GM13977 (cell line): Measurements from ENCODE around the gene GGTLC2.
"Not testable (repeated sequence)": the region's sequence is repeated elsewhere in the genome, so short reads cannot be mapped to it uniquely, and the experiment has no call there.

ENCODE experiments used
- DNase-seq: peaks from one replicate; pipeline ENCODE4 v3.0.0; 2012; ENCODE audit warnings: low spot score
- CTCF ChIP-seq: IDR thresholded peaks from 2 replicates; pipeline ENCODE4 v1.5.1; 2012; ENCODE audit warnings: mild to moderate bottlenecking, control low read depth; ENCODE audit not compliant: insufficient read depth; ENCODE audit errors: extremely low read depth, missing control alignments
- in situ Hi-C: fragments of 300-500 bp; cut with MboI; formaldehyde crosslinking; loops from one replicate; pipeline ENCODE4 v1.12.0; 2022; ENCODE audit warnings: low sequenced_read_pairs, low pct_unique_long_range_greater_than_20kb, mixed read lengths, inconsistent platforms; ENCODE audit not compliant: unreplicated experiment

Gene GGTLC2

GRCh38 chr22:22650398-22650797 is 6.0 kb downstream of the GGTLC2 start:
- DNase-seq, in situ Hi-C loops: not testable (repeated sequence)

DNA sequence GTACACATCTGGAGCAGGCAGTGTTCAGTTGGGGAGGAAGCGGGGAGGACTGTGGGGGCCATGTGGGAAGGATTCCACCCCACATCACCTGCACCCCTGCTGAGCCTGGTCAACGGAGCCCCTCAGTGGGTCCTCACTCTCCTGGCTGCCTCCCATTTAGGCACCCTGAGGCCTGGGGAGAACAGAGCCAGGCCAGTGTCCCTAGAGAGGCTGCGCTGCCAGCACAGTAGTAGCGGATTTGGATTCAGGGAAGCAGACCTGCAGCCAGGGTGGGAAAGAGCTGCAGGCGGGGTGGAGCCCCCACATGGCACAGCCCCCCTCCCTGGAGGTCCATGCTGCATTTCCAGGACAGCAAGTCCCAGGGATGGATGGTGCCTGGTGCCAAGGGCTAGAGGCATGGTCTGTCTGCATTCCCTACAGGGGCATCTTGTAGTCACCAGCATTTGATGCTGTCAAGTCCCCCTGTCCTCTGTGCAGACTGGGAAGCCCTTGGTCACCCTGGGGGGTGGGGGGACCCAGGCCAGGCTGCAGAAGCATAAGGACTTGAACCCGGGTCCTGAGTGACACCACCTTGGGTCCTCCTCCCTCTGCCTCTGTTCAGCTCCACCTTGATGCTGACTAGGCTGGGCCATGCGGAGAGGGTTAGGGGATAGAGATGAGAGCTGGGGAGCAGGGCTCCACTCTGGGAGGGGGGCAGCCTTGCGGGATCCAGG is 6.5 kb downstream of the GGTLC2 start:
- in situ Hi-C loops, DNase-seq: not testable (repeated sequence)

- DNase-seq, in situ Hi-C loops: not testable (repeated sequence)
Observed at GRCh38 chr22:22651593-22651992, 7.2 kb downstream of the GGTLC2 start.

DNA sequence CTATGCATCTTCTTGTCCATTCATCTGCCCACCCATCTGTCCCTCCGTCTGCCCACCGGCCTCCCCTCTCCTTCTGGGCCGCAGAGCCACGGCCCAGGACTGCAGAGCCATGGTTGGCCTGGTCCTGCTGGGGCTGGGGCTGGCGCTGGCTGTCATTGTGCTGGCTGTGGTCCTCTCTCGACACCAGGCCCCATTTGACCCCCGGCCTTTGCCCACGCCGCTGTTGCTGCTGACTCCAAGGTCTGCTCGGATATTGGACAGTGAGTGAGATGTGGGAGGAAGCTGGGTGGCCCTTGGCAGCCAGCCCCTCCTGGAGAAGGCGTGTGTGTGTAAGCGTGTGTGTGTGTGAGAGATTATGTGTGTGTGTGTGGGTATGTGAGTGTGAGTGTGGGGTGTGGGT is 7.7 kb downstream of the GGTLC2 start:
- in situ Hi-C loops, DNase-seq: not testable (repeated sequence)

GRCh38 chr22:22652573-22652972 is 8.2 kb downstream of the GGTLC2 start:
- DNase-seq, in situ Hi-C loops: not testable (repeated sequence)

DNA sequence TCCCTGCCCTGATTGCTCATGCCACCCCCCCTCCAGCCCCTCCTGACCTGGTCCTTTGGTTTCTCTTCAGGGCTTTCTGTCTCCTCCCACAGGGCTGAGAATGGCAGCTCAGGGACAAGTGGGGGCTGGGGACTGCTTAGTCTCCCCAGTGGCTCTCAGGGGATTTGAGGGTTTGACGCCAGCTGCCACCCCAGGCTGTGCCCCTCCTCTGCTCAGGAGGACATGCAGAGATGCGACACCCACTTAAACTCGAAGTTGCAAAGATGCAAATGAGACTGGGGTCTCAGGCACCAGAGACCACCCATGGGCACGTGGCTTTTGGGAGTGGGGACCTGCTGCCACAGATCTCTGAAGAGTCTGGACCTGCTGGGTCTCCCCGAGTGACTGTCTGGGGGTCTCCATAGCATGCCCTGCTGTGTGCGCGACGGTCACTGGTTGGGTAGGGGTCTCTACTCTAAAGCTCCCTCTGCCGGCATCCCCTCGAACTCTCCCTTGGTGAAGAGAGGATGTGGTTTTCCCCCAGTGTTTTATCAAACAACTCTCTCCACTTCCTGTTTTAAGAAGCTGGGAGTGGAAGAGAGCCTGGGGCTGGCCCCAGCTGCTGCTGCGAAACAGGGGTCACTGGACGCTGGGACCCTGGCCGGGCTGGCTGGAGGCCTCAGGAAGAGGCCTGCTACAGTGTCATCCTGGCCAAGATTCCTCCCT is 9.4 kb downstream of the GGTLC2 start:
- in situ Hi-C loops, DNase-seq: not testable (repeated sequence)

DNA sequence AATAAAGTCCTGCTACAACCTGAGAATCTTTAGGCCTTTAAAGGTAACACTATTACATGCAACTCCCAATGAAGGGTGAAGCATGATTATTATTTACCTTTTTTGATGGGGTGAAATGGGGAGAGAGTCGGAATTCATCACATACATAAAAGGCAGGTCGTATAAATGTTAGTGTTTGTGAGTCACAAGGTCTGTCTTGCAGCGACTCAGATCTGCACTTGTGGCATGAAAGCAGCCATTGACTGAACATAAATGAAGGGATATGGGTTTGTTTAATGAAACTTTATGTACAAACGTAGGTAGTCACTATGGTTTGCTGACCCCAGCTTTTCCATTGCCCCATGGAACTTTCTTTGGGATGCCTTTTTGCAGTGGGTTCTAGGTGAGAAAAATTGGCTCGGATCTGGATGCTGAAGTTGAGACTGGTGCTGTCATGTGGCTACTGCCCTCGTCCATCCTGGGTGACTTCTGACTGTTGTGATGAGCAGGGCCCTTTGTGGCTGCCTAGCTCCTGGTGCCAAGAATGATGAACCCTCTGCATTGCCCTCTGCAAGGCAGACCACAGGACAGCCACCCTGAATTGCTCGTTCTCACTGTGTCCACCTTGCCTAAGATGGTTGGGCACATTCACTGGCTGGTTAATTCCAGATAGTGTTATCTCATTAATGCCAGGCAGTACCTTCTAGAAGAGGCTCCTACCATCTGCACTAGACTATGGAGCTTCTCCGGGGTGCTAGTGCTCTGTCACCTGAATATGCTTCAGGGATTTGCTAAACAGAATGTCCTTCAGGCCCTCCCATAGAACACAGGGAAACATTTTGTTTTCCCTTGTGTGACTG is 11.3 kb downstream of the GGTLC2 start:
- DNase-seq: no peak
- no peak for TF ChIP-seq CTCF
- in situ Hi-C loops: no loop called here

DNA sequence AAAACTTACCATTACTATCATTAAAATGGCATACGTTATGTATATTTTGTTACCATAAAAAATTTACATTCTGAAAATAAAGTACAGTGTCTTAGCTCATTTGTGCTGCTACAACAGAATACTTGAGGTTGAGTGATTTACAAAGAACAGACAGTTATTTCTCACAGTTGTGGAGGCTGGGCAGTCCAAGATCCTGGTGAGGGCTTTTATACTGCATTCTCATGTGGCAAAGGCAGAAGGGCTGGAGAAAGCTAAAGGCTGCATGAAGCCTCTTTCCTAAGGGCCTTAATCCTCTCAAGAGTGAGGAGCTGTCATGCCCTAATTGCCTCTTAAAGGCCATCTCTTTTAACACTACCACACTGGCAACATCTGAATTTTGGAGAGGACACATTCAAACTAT is 13.3 kb downstream of the GGTLC2 start:
- no peak for TF ChIP-seq CTCF
- no peak for DNase-seq
- in situ Hi-C loops: no loop called here

- TF ChIP-seq CTCF: no peak
- DNase-seq: no peak
- in situ Hi-C loops: no loop called here
Observed at GRCh38 chr22:22661275-22661674, 16.9 kb downstream of the GGTLC2 start.

DNA sequence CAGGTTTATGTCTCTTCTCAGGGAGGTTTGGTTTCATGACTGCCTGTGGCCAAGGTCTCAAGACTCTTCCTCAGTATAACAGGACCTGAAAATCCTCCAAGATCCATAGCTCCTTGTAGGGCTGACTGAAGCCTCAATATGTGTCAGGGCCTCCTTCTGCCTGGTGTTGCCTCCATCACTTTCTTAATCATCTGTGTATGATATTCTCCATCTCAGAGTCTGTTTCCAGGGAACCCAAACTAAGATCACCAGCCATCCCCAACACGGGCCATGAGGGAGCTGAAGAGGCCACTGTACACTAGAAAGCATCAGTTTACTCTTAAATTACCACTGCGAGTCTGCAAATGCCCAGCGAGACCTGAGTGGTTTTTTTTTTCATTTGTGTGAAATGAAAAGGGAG is 17.7 kb downstream of the GGTLC2 start:
- in situ Hi-C loops: no loop called here
- no peak for TF ChIP-seq CTCF
- no peak for DNase-seq
